Measurements from ENCODE around the gene TK1.

TK1 gene

DNA sequence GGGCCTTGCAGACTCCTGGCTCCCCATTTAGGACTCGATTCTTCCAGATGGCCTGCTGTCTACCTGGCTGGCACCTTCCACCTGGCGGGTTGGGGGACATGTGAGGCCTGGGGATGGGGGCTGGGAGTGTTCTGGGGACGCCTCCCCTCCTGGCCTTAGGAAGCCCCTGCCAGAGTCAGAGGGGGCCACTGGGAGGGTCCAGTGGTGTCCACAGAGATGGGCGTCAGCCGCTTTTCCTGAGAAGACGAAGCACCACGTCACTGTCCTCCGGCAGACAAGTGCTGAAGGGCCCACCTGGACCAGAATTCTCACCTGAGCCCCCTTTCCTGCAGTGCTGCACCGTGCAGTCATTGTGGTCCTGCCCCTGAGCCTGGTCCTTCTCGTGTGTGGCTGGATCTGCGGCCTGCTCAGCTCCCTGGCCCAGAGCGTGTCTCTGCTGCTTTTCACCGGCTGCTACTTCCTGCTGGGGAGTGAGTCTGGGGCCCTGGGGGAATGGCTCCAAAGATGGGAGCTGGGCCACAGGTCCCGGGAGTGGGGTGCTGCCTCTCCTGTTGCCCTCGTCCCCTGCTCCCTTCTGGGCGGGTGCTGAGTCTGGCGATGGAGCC, 47.5 kb upstream of the TK1 start:
- DNase-seq = no peak
- Histone ChIP-seq H3K27ac (ENCODE audit: low read length) (no peak overlapping the region), H3K9me3 (replicated peaks; ENCODE audit: insufficient read depth, low read length) (no peaks in the 10 kb centered on the region), H2AFZ (ENCODE audit: low read length) (no peak overlapping the region), H3K4me3 (ENCODE audit: low read length) (no peak overlapping the region), H4K20me1 (ENCODE audit: insufficient read depth, low read length) (no peaks in the 10 kb centered on the region), H3K9ac (ENCODE audit: low read length) (no peak overlapping the region), H3K4me2 (ENCODE audit: low read depth, low read length) (no peak overlapping the region), H3K79me2 (ENCODE audit: low read length) (no peaks in the 10 kb centered on the region), H3K36me3 (replicated peaks; ENCODE audit: insufficient read depth, low read length) (no peaks in the 10 kb centered on the region), H3K9me2 (replicated peaks; ENCODE audit: insufficient read depth, low read length) (no peaks in the 10 kb centered on the region), H3K27me3 (replicated peaks; ENCODE audit: insufficient read depth, low read length) (peaks cover 34% of the 10 kb centered on the region), H3K4me1 (ENCODE audit: low read length) (no peaks in the 10 kb centered on the region), H3F3A (ENCODE audit: insufficient read depth, low read length) (no peaks in the 10 kb centered on the region)
- no peak for TF ChIP-seq EZH2 (optimal IDR thresholded peaks at IDR 0.05; ENCODE audit: low read depth, low read length)
- no peak for TF ChIP-seq EZH2phosphoT487 (IDR thresholded peaks at IDR 0.05; ENCODE audit: low read length)
- TF ChIP-seq, protein P1, sequence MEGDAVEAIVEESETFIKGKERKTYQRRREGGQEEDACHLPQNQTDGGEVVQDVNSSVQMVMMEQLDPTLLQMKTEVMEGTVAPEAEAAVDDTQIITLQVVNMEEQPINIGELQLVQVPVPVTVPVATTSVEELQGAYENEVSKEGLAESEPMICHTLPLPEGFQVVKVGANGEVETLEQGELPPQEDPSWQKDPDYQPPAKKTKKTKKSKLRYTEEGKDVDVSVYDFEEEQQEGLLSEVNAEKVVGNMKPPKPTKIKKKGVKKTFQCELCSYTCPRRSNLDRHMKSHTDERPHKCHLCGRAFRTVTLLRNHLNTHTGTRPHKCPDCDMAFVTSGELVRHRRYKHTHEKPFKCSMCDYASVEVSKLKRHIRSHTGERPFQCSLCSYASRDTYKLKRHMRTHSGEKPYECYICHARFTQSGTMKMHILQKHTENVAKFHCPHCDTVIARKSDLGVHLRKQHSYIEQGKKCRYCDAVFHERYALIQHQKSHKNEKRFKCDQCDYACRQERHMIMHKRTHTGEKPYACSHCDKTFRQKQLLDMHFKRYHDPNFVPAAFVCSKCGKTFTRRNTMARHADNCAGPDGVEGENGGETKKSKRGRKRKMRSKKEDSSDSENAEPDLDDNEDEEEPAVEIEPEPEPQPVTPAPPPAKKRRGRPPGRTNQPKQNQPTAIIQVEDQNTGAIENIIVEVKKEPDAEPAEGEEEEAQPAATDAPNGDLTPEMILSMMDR (IDR thresholded peaks at IDR 0.05; ENCODE audit: low read length) = no peak

DNA sequence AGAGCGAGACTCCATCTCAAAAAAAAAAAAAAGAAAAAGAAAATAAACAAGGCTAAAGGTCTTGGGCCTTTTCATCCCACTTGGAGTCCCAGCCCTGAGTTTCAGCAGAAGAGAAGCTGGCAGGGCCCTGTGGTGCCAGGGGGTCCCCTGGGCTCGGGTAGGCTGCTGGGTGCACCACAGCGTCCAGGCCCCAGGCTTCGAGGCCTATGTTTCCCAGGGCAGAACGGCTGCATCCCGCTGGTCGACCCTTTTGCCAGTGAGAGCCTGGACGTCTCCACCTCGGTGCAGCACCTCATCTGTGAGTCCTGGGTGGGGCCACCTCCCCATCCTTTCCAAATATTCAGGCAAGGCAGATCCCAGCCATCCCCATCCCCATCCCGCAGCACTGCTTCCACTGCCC, 46.8 kb upstream of the TK1 start:
- no peak overlapping the region for H3K4me2 ChIP-seq (ENCODE audit: low read depth, low read length)
- H3K4me3 ChIP-seq (ENCODE audit: low read length) = no peak overlapping the region
- no peaks in the 10 kb centered on the region for H3F3A ChIP-seq (ENCODE audit: insufficient read depth, low read length)
- H3K36me3 ChIP-seq (replicated peaks; ENCODE audit: insufficient read depth, low read length) = no peaks in the 10 kb centered on the region
- no peaks in the 10 kb centered on the region for H3K4me1 ChIP-seq (ENCODE audit: low read length)
- no peak for DNase-seq
- H3K9ac ChIP-seq (ENCODE audit: low read length) = no peak overlapping the region
- no peak overlapping the region for H3K27ac ChIP-seq (ENCODE audit: low read length)
- no peaks in the 10 kb centered on the region for H3K9me2 ChIP-seq (replicated peaks; ENCODE audit: insufficient read depth, low read length)
- H4K20me1 ChIP-seq (ENCODE audit: insufficient read depth, low read length) = no peaks in the 10 kb centered on the region
- H3K79me2 ChIP-seq (ENCODE audit: low read length) = no peaks in the 10 kb centered on the region
- peaks cover 34% of the 10 kb centered on the region for H3K27me3 ChIP-seq (replicated peaks; ENCODE audit: insufficient read depth, low read length)
- TF ChIP-seq EZH2 (optimal IDR thresholded peaks at IDR 0.05; ENCODE audit: low read depth, low read length) (no peak), EZH2phosphoT487 (IDR thresholded peaks at IDR 0.05; ENCODE audit: low read length) (no peak)
- no peaks in the 10 kb centered on the region for H3K9me3 ChIP-seq (replicated peaks; ENCODE audit: insufficient read depth, low read length)
- H2AFZ ChIP-seq (ENCODE audit: low read length) = no peak overlapping the region

DNA sequence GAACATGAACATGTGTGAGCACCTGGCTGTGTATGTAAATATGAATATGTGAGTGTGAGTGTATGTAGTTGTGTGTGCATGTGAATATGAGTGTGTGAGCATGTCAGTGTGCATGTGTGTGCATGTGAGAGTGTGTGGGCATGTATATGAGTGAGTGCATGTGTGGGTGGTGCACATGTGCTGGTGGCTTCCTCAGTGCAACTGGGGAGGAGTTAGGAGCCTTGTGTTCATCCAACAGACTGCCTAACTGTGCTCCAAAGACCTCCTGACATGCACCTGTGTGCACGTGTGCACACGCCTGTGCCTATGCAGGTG, 46.0 kb upstream of the TK1 start:
- no peaks in the 10 kb centered on the region for H4K20me1 ChIP-seq (ENCODE audit: insufficient read depth, low read length)
- no peak overlapping the region for H3K4me3 ChIP-seq (ENCODE audit: low read length)
- no peaks in the 10 kb centered on the region for H3K9me3 ChIP-seq (replicated peaks; ENCODE audit: insufficient read depth, low read length)
- H3K36me3 ChIP-seq (replicated peaks; ENCODE audit: insufficient read depth, low read length) = no peaks in the 10 kb centered on the region
- H3K27ac ChIP-seq (ENCODE audit: low read length) = no peak overlapping the region
- no peak overlapping the region for H3K9ac ChIP-seq (ENCODE audit: low read length)
- no peak overlapping the region for H3K4me2 ChIP-seq (ENCODE audit: low read depth, low read length)
- H3K27me3 ChIP-seq (replicated peaks; ENCODE audit: insufficient read depth, low read length) = peaks cover 34% of the 10 kb centered on the region
- H2AFZ ChIP-seq (ENCODE audit: low read length) = no peak overlapping the region
- no peaks in the 10 kb centered on the region for H3F3A ChIP-seq (ENCODE audit: insufficient read depth, low read length)
- no peak for TF ChIP-seq EZH2 (optimal IDR thresholded peaks at IDR 0.05; ENCODE audit: low read depth, low read length)
- TF ChIP-seq, protein P1 (IDR thresholded peaks at IDR 0.05; ENCODE audit: low read length) = no peak
- no peak for TF ChIP-seq EZH2phosphoT487 (IDR thresholded peaks at IDR 0.05; ENCODE audit: low read length)
- H3K4me1 ChIP-seq (ENCODE audit: low read length) = no peaks in the 10 kb centered on the region
- H3K9me2 ChIP-seq (replicated peaks; ENCODE audit: insufficient read depth, low read length) = no peaks in the 10 kb centered on the region
- DNase-seq = no peak
- H3K79me2 ChIP-seq (ENCODE audit: low read length) = no peaks in the 10 kb centered on the region

DNA sequence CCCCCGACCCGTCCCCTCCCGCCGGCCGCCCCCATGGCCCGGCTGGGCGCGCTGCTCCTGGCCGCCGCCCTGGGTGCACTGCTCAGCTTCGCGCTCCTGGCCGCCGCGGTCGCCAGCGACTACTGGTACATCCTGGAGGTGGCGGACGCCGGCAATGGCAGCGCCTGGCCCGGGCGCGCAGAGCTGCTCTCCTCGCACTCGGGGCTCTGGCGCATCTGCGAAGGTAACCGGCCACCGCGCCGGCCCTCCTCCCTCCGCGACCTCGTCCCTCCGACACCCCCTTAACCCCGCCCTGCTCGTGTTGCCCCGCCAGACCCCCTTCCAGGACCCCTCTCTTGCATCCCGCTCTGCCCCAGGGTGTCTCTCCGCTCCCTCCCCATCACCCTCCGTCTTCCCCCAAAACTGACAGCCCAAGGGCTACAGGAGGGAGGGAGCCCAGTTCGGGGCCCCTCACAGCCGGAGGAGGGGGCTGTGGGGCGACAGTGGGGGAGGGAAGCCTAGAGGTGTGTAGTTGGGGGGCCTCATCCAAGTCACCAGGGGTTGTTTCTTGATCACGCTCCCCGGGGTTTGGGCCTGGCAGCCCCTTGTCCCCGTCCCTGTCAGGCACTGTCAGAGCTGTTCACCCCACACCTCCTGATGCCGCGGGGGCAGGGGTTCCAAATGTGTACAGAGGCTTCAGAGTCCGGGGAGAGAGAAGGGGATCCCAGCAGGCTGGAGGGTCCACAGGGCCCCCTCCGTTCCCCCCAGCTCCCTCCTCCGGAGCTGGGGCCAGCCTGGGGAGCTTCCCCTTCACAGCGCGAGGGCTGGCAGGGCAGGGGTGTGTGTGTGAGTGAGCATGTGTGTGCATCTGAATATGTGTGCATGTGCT, 45.4 kb upstream of the TK1 start:
- peaks cover 34% of the 10 kb centered on the region for H3K27me3 ChIP-seq (replicated peaks; ENCODE audit: insufficient read depth, low read length)
- H4K20me1 ChIP-seq (ENCODE audit: insufficient read depth, low read length) = no peaks in the 10 kb centered on the region
- no peak for DNase-seq
- H3K4me1 ChIP-seq (ENCODE audit: low read length) = no peaks in the 10 kb centered on the region
- no peaks in the 10 kb centered on the region for H3F3A ChIP-seq (ENCODE audit: insufficient read depth, low read length)
- H3K4me3 ChIP-seq (ENCODE audit: low read length) = no peak overlapping the region
- no peaks in the 10 kb centered on the region for H3K9me2 ChIP-seq (replicated peaks; ENCODE audit: insufficient read depth, low read length)
- H3K36me3 ChIP-seq (replicated peaks; ENCODE audit: insufficient read depth, low read length) = no peaks in the 10 kb centered on the region
- H3K27ac ChIP-seq (ENCODE audit: low read length) = no peak overlapping the region
- H3K79me2 ChIP-seq (ENCODE audit: low read length) = no peaks in the 10 kb centered on the region
- H3K9me3 ChIP-seq (replicated peaks; ENCODE audit: insufficient read depth, low read length) = no peaks in the 10 kb centered on the region
- H3K9ac ChIP-seq (ENCODE audit: low read length) = no peak overlapping the region
- no peak overlapping the region for H3K4me2 ChIP-seq (ENCODE audit: low read depth, low read length)
- TF ChIP-seq, protein P1 (IDR thresholded peaks at IDR 0.05; ENCODE audit: low read length) = no peak
- TF ChIP-seq EZH2 (optimal IDR thresholded peaks at IDR 0.05; ENCODE audit: low read depth, low read length) = no peak
- TF ChIP-seq EZH2phosphoT487 (IDR thresholded peaks at IDR 0.05; ENCODE audit: low read length) = no peak
- H2AFZ ChIP-seq (ENCODE audit: low read length) = no peak overlapping the region
